ENCODE data around the gene TMEM185B.
"Not testable (repeated sequence)": the region's sequence is repeated elsewhere in the genome, so short reads cannot be mapped to it uniquely, and the experiment has no call there.

The TMEM185B gene

DNA sequence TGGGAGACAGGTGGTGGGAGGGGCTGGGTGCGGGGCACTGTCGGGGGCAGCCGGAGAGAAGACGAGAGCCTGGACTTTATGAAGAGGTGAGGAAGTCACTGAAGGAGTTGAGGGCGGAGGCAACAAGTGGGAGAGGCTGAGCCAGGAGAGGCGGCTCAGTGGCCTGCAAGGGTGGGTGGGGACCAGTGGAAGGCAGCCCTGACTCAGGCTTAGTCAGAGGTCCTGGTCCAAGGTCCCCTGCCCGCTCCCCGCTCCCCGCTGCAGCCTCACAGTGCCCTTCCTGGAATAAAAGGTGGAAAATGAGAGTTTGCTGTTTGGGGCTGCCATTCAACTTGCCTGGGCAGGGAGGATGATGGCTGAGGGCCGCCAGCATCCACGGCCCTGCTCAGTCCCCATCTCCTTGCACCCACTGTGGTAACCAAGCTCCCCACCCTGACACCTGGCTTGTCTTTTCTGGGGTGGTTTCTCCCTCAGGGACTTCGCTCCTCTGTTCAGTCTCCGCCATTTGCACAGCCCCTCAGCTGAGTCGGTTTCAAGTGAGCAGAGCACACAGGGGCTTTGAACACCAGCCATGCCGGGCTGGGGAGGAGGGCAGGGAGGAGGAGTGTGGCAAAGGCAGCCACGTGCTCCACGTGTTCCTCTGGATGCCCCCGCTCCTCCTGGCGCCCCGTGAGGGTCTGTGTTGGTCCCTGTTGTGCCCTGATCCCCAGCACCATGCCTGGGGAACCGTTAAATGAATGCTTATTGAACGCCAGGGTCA, 15.7 kb upstream of the TMEM185B start:
- Histone ChIP-seq H3K4me3 (ENCODE audit: low read length) (peak overlapping the region; percentile 30), H3K4me2 (ENCODE audit: low read length) (peak overlapping the region; percentile 59), H3K36me3 (ENCODE audit: insufficient read depth, low read length) (no peaks in the 10 kb centered on the region), H3K9ac (ENCODE audit: low read depth, low read length) (no peak overlapping the region), H3K27me3 (ENCODE audit: control insufficient read depth, insufficient read depth, low read length) (no peaks in the 10 kb centered on the region), H3K4me1 (ENCODE audit: control insufficient read depth, insufficient read depth, low read length) (peaks cover 35% of the 10 kb centered on the region), H3K9me3 (replicated peaks; ENCODE audit: low read length) (no peaks in the 10 kb centered on the region)

DNA sequence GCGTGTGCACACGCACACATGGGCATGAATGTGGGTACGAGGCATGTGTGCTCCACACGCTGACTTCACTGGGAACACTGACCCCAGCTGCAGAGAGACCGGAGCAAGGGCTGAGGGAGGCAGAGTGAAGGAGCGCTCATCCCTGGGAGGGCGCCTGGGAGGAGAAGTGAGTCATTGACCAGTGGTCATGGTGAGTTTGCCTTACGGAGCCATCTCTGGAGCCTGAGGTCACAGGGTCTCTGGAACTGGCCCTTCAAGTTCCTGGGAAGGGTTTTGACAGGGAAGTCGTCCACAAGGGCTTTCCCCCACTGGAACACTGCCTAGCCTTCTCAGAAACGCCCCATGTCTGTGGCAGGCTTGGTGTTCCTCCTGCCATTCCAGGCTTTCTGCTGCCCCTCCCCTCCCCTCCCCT, 14.3 kb upstream of the TMEM185B start:
- Histone ChIP-seq H3K36me3 (ENCODE audit: insufficient read depth, low read length) (no peaks in the 10 kb centered on the region), H3K9me3 (replicated peaks; ENCODE audit: low read length) (no peaks in the 10 kb centered on the region), H3K4me3 (ENCODE audit: low read length) (no peak overlapping the region), H3K4me2 (ENCODE audit: low read length) (no peak overlapping the region), H3K27me3 (ENCODE audit: control insufficient read depth, insufficient read depth, low read length) (no peaks in the 10 kb centered on the region), H3K9ac (ENCODE audit: low read depth, low read length) (no peak overlapping the region), H3K4me1 (ENCODE audit: control insufficient read depth, insufficient read depth, low read length) (peaks cover 29% of the 10 kb centered on the region)

DNA sequence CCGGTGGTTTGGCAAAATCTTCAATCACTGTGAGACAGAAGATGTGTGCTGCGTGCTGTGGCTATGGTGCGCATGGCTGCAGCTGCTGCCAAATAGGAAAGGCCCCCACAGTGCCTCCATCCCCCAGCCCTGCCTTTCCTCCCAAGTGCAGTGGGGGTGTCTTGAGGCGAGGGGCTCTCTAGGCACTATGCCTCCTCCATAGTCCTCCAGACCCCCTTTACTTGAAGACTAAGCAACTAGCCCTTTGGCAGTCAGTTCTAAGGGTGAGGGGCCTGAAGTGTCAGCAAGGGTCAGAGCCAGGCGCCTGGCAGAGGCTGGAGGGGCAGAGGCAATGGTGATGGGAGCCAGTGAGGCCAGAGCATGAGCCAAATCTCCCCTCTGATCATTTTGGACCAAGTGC, 13.6 kb upstream of the TMEM185B start:
- Histone ChIP-seq H3K36me3 (ENCODE audit: insufficient read depth, low read length) (no peaks in the 10 kb centered on the region), H3K27me3 (ENCODE audit: control insufficient read depth, insufficient read depth, low read length) (no peaks in the 10 kb centered on the region), H3K9me3 (replicated peaks; ENCODE audit: low read length) (no peaks in the 10 kb centered on the region), H3K4me2 (ENCODE audit: low read length) (no peak overlapping the region), H3K4me3 (ENCODE audit: low read length) (no peak overlapping the region), H3K4me1 (ENCODE audit: control insufficient read depth, insufficient read depth, low read length) (peaks cover 34% of the 10 kb centered on the region), H3K9ac (ENCODE audit: low read depth, low read length) (no peak overlapping the region)

DNA sequence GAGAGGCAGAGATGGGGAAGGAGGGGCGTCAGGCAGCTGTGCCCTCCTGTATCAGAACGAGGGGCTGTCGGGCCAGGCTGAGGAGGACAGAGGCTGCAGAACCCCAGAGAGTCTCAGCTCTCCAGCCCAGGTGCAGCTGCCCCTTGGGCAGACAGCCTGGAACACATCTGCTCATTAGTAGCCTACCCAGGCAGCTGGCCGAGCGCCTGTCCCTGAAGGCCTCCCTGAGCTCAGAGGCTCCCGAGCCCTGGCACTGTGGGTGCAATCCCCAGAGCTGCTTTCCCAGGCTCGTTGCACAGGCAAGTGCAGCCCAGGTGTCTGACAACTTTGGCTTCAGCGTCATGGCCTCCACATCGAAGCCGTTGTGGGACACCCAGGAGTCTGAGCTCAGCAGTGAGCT, 13.1 kb upstream of the TMEM185B start:
- Histone ChIP-seq H3K36me3 (ENCODE audit: insufficient read depth, low read length) (no peaks in the 10 kb centered on the region), H3K4me3 (ENCODE audit: low read length) (no peak overlapping the region)

DNA sequence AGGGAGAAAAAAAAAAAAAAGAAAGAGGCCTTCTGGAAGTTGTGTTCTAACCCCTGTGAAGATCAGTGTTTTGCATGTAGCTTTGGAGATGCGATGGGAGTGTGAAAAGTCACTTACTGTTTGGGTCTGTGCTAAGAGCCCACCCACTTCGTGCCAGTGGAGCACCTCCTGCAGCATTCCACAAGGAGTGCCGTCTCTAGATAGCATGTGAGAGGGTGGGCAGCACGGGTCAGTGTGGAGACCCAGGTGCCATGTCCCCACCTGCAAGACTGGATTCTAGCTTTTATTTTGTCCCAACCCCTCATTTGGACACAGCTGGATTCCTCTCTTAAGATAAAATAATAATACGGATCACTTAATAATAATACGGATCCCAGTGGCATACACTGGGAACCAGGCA, 12.5 kb upstream of the TMEM185B start:
- Histone ChIP-seq H3K9ac (ENCODE audit: low read depth, low read length) (no peak overlapping the region), H3K4me3 (ENCODE audit: low read length) (no peak overlapping the region), H3K4me1 (ENCODE audit: control insufficient read depth, insufficient read depth, low read length) (peaks cover 35% of the 10 kb centered on the region), H3K36me3 (ENCODE audit: insufficient read depth, low read length) (no peaks in the 10 kb centered on the region), H3K9me3 (replicated peaks; ENCODE audit: low read length) (no peaks in the 10 kb centered on the region), H3K27me3 (ENCODE audit: control insufficient read depth, insufficient read depth, low read length) (no peaks in the 10 kb centered on the region), H3K4me2 (ENCODE audit: low read length) (no peak overlapping the region)

More for the DNA sequence above, 13.1 kb upstream of the TMEM185B start:
- H3K4me1 ChIP-seq (ENCODE audit: control insufficient read depth, insufficient read depth, low read length): peaks cover 35% of the 10 kb centered on the region
- H3K9ac ChIP-seq (ENCODE audit: low read depth, low read length): no peak overlapping the region
- H3K4me2 ChIP-seq (ENCODE audit: low read length): no peak overlapping the region
- no peaks in the 10 kb centered on the region for H3K9me3 ChIP-seq (replicated peaks; ENCODE audit: low read length)
- H3K27me3 ChIP-seq (ENCODE audit: control insufficient read depth, insufficient read depth, low read length): no peaks in the 10 kb centered on the region

DNA sequence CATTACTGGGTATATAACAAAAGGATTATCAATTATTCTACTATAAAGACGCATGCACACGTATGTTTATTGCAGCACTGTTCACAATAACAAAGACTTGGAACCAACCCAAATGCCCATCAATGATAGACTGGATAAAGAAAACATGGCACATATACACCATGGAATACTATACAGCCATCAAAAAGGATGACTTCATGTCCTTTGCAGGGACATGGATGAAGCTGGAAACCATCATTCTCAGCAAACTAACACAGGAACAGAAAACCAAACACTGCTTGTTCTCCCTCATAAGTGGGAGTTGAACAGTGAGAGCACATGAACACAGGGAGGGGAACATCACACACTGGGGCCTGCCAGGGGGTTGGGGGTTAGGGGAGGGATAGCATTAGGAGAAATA, 12.0 kb upstream of the TMEM185B start:
- H3K4me3 ChIP-seq (ENCODE audit: low read length); H3K9ac ChIP-seq (ENCODE audit: low read depth, low read length); H3K36me3 ChIP-seq (ENCODE audit: insufficient read depth, low read length); H3K27me3 ChIP-seq (ENCODE audit: control insufficient read depth, insufficient read depth, low read length); H3K9me3 ChIP-seq (replicated peaks; ENCODE audit: low read length); H3K4me2 ChIP-seq (ENCODE audit: low read length): not testable (repeated sequence)
- H3K4me1 ChIP-seq (ENCODE audit: control insufficient read depth, insufficient read depth, low read length): peaks cover 35% of the 10 kb centered on the region

DNA sequence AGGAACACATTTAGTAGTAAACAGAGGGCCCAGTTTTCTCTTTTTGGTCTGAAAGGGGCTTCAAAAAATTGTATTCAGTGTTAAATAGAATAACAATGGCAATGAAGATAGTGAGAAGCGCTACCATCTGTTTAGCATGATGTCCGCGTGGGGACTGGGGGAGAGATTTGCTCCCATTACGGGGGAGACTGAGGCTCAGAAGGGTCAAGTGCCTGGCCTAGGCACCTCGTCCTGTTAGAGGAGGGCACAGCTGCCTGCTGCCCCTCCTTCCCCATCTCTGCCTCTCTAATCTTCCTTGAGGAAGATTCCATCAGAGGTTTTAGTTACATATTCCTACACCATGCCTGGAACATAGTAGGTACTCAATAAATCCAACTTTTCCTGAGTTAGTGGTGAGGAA, 10.1 kb upstream of the TMEM185B start:
- no peaks in the 10 kb centered on the region for H3K27me3 ChIP-seq (ENCODE audit: control insufficient read depth, insufficient read depth, low read length)
- no peaks in the 10 kb centered on the region for H3K9me3 ChIP-seq (replicated peaks; ENCODE audit: low read length)
- H3K4me2 ChIP-seq (ENCODE audit: low read length): no peak overlapping the region
- no peaks in the 10 kb centered on the region for H3K36me3 ChIP-seq (ENCODE audit: insufficient read depth, low read length)
- peaks cover 18% of the 10 kb centered on the region for H3K4me1 ChIP-seq (ENCODE audit: control insufficient read depth, insufficient read depth, low read length)
- H3K9ac ChIP-seq (ENCODE audit: low read depth, low read length): no peak overlapping the region
- no peak overlapping the region for H3K4me3 ChIP-seq (ENCODE audit: low read length)

DNA sequence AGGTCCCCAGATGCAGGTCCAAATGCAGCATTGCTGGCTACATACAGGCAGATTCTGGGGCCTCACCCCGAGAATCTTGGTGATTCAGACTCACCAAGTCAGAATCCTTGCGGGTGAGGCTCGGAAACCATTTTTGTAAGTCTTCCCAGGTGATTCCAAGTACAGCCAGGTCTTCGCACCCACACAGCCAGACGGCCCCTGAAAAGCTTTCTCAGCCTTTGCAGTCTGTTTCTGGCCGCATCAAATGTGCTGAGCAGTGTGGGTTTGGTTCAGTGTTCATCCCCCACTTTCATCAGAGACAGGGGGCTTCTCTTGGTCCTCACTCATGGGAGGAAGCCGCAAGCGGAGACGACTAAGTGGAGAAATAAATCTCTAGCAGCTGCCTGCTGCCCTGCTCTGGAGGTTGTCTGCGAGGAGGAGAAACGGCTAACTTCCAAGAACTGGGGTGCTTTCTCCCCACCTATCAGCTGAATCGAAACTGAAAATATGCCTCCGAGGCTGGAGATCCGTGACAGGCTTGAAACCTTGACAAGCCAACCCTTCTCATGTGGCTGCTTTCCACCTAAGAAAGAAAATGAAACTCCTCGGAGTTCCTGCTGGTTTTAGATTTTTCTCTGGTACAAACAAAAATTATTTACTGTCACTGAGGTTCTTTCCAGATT, 8.9 kb upstream of the TMEM185B start:
- Histone ChIP-seq H3K27me3 (ENCODE audit: control insufficient read depth, insufficient read depth, low read length) (no peaks in the 10 kb centered on the region), H3K9ac (ENCODE audit: low read depth, low read length) (peak overlapping the region; percentile 72), H3K36me3 (ENCODE audit: insufficient read depth, low read length) (no peaks in the 10 kb centered on the region), H3K4me2 (ENCODE audit: low read length) (peak overlapping the region; percentile 89), H3K4me3 (ENCODE audit: low read length) (peak overlapping the region; percentile 68), H3K9me3 (replicated peaks; ENCODE audit: low read length) (no peaks in the 10 kb centered on the region), H3K4me1 (ENCODE audit: control insufficient read depth, insufficient read depth, low read length) (peaks cover 7% of the 10 kb centered on the region)

DNA sequence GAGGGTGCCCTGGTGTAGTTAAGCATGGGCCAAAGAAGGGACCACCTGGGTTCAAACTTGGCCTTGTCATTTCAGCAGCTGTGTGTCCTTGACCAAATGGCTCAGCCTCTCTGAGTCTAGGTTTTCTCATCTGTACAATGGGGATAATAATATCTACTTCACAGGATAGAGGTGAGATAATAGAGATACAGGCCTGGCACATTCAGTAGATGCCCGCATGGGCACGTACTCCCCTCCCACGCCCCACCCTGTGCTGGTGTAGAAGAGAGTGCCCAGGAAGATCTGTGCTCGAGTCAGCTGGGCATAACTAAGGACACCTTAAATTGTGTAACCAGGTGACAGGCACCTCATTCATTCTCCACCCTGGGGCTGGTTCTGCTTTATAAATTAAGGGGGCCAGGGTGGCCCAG, 8.4 kb upstream of the TMEM185B start:
- Histone ChIP-seq H3K27me3 (ENCODE audit: control insufficient read depth, insufficient read depth, low read length) (no peaks in the 10 kb centered on the region), H3K4me3 (ENCODE audit: low read length) (no peak overlapping the region), H3K4me2 (ENCODE audit: low read length) (peak overlapping the region; percentile 89), H3K4me1 (ENCODE audit: control insufficient read depth, insufficient read depth, low read length) (peaks cover 6% of the 10 kb centered on the region), H3K9me3 (replicated peaks; ENCODE audit: low read length) (no peaks in the 10 kb centered on the region), H3K36me3 (ENCODE audit: insufficient read depth, low read length) (no peaks in the 10 kb centered on the region), H3K9ac (ENCODE audit: low read depth, low read length) (peak overlapping the region; percentile 72)

DNA sequence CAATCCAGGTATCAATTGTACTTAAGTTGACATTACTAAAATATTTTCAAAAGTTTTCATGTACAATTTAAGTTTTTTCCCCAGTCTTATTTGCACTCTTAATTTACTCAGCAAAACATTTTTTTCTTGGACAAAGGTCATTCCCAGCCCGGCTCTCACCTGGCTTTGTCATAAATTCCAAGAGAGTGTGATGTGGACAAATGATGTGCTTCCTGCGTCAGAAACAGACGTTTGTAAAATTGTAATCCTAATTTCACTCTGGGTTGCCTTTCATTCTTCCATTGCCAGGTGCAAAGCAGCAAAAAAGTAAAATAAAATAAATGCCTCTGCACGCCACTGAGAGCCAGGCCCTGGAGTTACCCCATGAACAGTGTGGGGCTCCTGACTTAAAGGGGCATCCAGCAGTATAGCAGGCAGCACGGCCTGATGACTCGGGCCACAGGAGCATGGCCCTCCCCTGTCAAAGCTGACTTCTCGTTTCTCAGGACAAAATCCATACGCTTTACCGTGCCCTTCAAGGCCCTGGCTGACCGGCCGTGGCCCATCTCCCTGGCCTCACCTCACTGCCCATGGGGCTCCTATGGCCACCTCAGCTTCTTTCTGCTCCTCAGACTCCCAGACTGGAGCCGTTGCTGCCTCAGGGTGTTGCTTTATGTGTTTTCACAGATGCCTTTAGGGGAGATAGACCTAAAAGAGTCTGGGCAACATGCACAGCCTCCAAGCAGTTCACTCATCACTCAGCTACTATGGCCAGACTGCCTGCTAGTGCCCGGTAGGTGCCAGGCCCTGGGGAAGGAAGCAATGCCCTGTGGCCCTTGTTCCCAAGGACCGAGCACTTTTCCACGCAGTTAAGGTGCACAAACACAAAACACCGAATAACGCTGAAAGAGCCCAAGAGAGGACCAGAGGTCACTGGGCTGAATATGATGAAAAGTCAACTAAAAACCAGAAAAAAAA, 7.6 kb upstream of the TMEM185B start:
- Histone ChIP-seq H3K9me3 (replicated peaks; ENCODE audit: low read length) (no peaks in the 10 kb centered on the region), H3K4me1 (ENCODE audit: control insufficient read depth, insufficient read depth, low read length) (peaks cover 6% of the 10 kb centered on the region), H3K27me3 (ENCODE audit: control insufficient read depth, insufficient read depth, low read length) (no peaks in the 10 kb centered on the region), H3K4me3 (ENCODE audit: low read length) (no peak overlapping the region), H3K36me3 (ENCODE audit: insufficient read depth, low read length) (no peaks in the 10 kb centered on the region), H3K9ac (ENCODE audit: low read depth, low read length) (no peak overlapping the region), H3K4me2 (ENCODE audit: low read length) (no peak overlapping the region)

DNA sequence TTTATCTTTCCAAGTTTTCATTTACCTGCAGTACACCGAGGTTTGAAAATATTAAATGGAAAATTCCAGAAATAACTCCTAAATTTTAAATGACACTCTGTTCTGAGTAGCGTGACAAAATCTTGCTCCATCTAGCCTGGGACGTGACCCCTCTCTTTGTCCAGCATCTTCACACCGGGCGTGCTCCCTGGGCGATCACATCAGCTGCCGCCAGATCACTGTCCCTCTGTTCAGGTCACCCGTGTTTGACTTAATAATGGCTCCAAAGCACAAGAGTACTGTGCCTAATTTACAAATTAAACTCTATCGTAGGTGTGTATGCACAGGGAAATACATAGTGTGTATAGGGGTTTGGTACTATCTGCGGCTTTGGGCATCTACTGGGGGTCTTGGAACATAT, 6.1 kb upstream of the TMEM185B start:
- H3K4me2 ChIP-seq (ENCODE audit: low read length): no peak overlapping the region
- H3K4me1 ChIP-seq (ENCODE audit: control insufficient read depth, insufficient read depth, low read length): peaks cover 6% of the 10 kb centered on the region
- no peak overlapping the region for H3K4me3 ChIP-seq (ENCODE audit: low read length)
- H3K9ac ChIP-seq (ENCODE audit: low read depth, low read length): no peak overlapping the region
- no peaks in the 10 kb centered on the region for H3K27me3 ChIP-seq (ENCODE audit: control insufficient read depth, insufficient read depth, low read length)
- H3K36me3 ChIP-seq (ENCODE audit: insufficient read depth, low read length): no peaks in the 10 kb centered on the region
- H3K9me3 ChIP-seq (replicated peaks; ENCODE audit: low read length): no peaks in the 10 kb centered on the region

Data from skeletal muscle satellite cell (primary cell).